Ectodermal cell (in vitro differentiated cells): ENCODE data around the gene TESK2.
A peak's percentile ranks its signal among the peaks of the same experiment; 100 is the strongest.

Experiments
- H3K27ac ChIP-seq: 2 replicates; pipeline ENCODE4 v1.7.0; 2013; ENCODE audit warnings: mild to moderate bottlenecking, low read depth, low read length; ENCODE audit not compliant: insufficient read depth, poor library complexity, severe bottlenecking
- H3K27me3 ChIP-seq: 2 replicates; pipeline ENCODE4 v1.7.0; 2013; ENCODE audit warnings: mild to moderate bottlenecking, low read length; ENCODE audit not compliant: insufficient read depth, control insufficient read depth, poor library complexity, severe bottlenecking
- H3K36me3 ChIP-seq: one replicate; pipeline ENCODE4 v1.7.0; 2013; ENCODE audit warnings: low read length; ENCODE audit not compliant: control insufficient read depth, insufficient read depth
- H3K4me1 ChIP-seq: one replicate; pipeline ENCODE4 v1.7.0; 2013; ENCODE audit warnings: low read length; ENCODE audit not compliant: control insufficient read depth, insufficient read depth
- H3K4me3 ChIP-seq: 2 replicates; pipeline ENCODE4 v1.7.0; 2013; ENCODE audit warnings: low read depth, low read length, control low read depth; ENCODE audit not compliant: insufficient read depth
- H3K9me3 ChIP-seq: 2 replicates; pipeline ENCODE4 v1.7.0; 2013; ENCODE audit warnings: mild to moderate bottlenecking, low read length, moderate library complexity; ENCODE audit not compliant: control insufficient read depth
- WGBS, 2 experiments: methylation state at CpG; one replicate each; pipeline ENCODE4 v1.1.7; 2013; ENCODE audit warnings: missing lambda C conversion rate in 2 of 2; 5-methylcytosine and 5-hydroxymethylcytosine counted together

Gene TESK2

GRCh38 chr1:45331436-45332345 is 159.3 kb downstream of the TESK2 start:
- no peak overlapping the region for H3K27ac ChIP-seq
- peaks cover 35% of the 10 kb centered on the region for H3K36me3 ChIP-seq
- 95 to 96% methylated on average over 18 of the region's 18 CpGs for WGBS, 2 experiments
- H3K9me3 ChIP-seq, result no peaks in the 10 kb centered on the region
- no peaks in the 10 kb centered on the region for H3K27me3 ChIP-seq
- no peak overlapping the region for H3K4me3 ChIP-seq
- peaks cover 14% of the 10 kb centered on the region for H3K4me1 ChIP-seq

GRCh38 chr1:45329445-45329844 is 161.5 kb downstream of the TESK2 start:
- no peaks in the 10 kb centered on the region for H3K27me3 ChIP-seq
- H3K27ac ChIP-seq, result peak overlapping the region; percentile 70
- WGBS, 2 experiments, result 44 to 53% methylated on average over 4 of the region's 4 CpGs
- peaks cover 14% of the 10 kb centered on the region for H3K4me1 ChIP-seq
- H3K36me3 ChIP-seq, result peaks cover 35% of the 10 kb centered on the region
- no peak overlapping the region for H3K4me3 ChIP-seq
- no peaks in the 10 kb centered on the region for H3K9me3 ChIP-seq

- peaks cover 14% of the 10 kb centered on the region for H3K4me1 ChIP-seq
- no peak overlapping the region for H3K4me3 ChIP-seq
- H3K9me3 ChIP-seq, result no peaks in the 10 kb centered on the region
- no peaks in the 10 kb centered on the region for H3K27me3 ChIP-seq
- peaks cover 35% of the 10 kb centered on the region for H3K36me3 ChIP-seq
- WGBS, 2 experiments, result 74 to 81% methylated on average over 4 to 5 of the region's 5 CpGs
- peak overlapping the region; percentile 70 for H3K27ac ChIP-seq
Observed at GRCh38 chr1:45328680-45329079, 162.3 kb downstream of the TESK2 start.

- Histone ChIP-seq H3K36me3 (peaks cover 28% of the 10 kb centered on the region), H3K27ac (peak overlapping the region; percentile 47), H3K9me3 (no peaks in the 10 kb centered on the region), H3K27me3 (no peaks in the 10 kb centered on the region), H3K4me1 (peaks cover 14% of the 10 kb centered on the region), H3K4me3 (no peak overlapping the region)
- 81 to 83% methylated on average over 19 of the region's 19 CpGs for WGBS, 2 experiments
Observed at GRCh38 chr1:45327644-45328515, 163.1 kb downstream of the TESK2 start.

- WGBS, 2 experiments, result 86% methylated on average over 96 of the region's 96 CpGs
- Histone ChIP-seq H3K4me3 (no peak within 1 kb of the TSS), H3K27ac (no peak within 1 kb of the TSS)
Observed at GRCh38 chr1:45326627-45327623, 164.0 kb downstream of the TESK2 start, which contains the start of gene HPDL. HPDL (plus strand) TSS chr1:45326895; CDS start chr1:45327149, 254 bp downstream.

GRCh38 chr1:45325851-45326506 is 165.0 kb downstream of the TESK2 start:
- H3K36me3 ChIP-seq, result peaks cover 12% of the 10 kb centered on the region
- H3K27me3 ChIP-seq, result no peaks in the 10 kb centered on the region
- no peaks in the 10 kb centered on the region for H3K9me3 ChIP-seq
- H3K4me3 ChIP-seq, result no peak overlapping the region
- H3K27ac ChIP-seq, result no peak overlapping the region
- WGBS, 2 experiments, result 82 to 87% methylated on average over 6 of the region's 6 CpGs
- peaks cover 14% of the 10 kb centered on the region for H3K4me1 ChIP-seq

More at GRCh38 chr1:45326627-45327623, 164.0 kb downstream of the TESK2 start, which contains the start of gene HPDL:
- H3K9me3 ChIP-seq, result no peaks in the 10 kb centered on the region
- peaks cover 19% of the 10 kb centered on the region for H3K36me3 ChIP-seq
- H3K4me1 ChIP-seq, result peaks cover 14% of the 10 kb centered on the region
- H3K27me3 ChIP-seq, result no peaks in the 10 kb centered on the region

GRCh38 chr1:45322486-45323040 is 168.4 kb downstream of the TESK2 start:
- Histone ChIP-seq H3K9me3 (no peaks in the 10 kb centered on the region), H3K27ac (no peak overlapping the region), H3K4me3 (no peak overlapping the region), H3K36me3 (peaks cover under 1% of the 10 kb centered on the region), H3K4me1 (no peaks in the 10 kb centered on the region), H3K27me3 (no peaks in the 10 kb centered on the region)
- WGBS, 2 experiments, result 86 to 88% methylated on average over 10 of the region's 10 CpGs

GRCh38 chr1:45321444-45321843 is 169.5 kb downstream of the TESK2 start:
- WGBS, 2 experiments, result 65 to 67% methylated on average over 5 of the region's 5 CpGs

GRCh38 chr1:45319761-45320160 is 171.2 kb downstream of the TESK2 start:
- WGBS, 2 experiments, result 89 to 94% methylated on average over 4 of the region's 4 CpGs
- H3K9me3 ChIP-seq, result no peaks in the 10 kb centered on the region
- no peak overlapping the region for H3K27ac ChIP-seq
- H3K36me3 ChIP-seq, result no peaks in the 10 kb centered on the region
- H3K4me3 ChIP-seq, result no peak overlapping the region
- H3K27me3 ChIP-seq, result no peaks in the 10 kb centered on the region
- H3K4me1 ChIP-seq, result no peaks in the 10 kb centered on the region

More at GRCh38 chr1:45321444-45321843, 169.5 kb downstream of the TESK2 start:
- Histone ChIP-seq H3K36me3 (no peaks in the 10 kb centered on the region), H3K27me3 (no peaks in the 10 kb centered on the region), H3K27ac (no peak overlapping the region), H3K4me3 (no peak overlapping the region), H3K9me3 (no peaks in the 10 kb centered on the region), H3K4me1 (no peaks in the 10 kb centered on the region)
